H1 (cell line): ENCODE data around the gene SLIT3. TPM values are rescaled to one million over a fixed set of nuclear protein-coding genes. Genes with fewer than 3 reads are reported as not detected.
A peak's percentile ranks its signal among the peaks of the same experiment; 100 is the strongest.

Experiments
- CTCF ChIA-PET: fragments of 300-600 bp; sonication (Branson Sonifier 250); formaldehyde crosslinking; loops from one replicate; lab custom pipeline; 2021; ENCODE audit not compliant: partially characterized antibody; lab: Charles Lee
- POLR2A ChIA-PET: fragments of 300-600 bp; sonication (Branson Sonifier 250); formaldehyde crosslinking; loops from one replicate; lab custom pipeline; 2021; ENCODE audit warnings: inconsistent platforms; ENCODE audit not compliant: partially characterized antibody; lab: Charles Lee
- DNase-seq, 2 experiments: peaks; one replicate each; pipeline versions ENCODE4 v3.0.0 to v3.0.0-alpha.2; 2010 to 2022; ENCODE audit warnings: low spot score in 2 of 2, low read depth in 1 of 2, mixed read lengths in 1 of 2
- FAIRE-seq: peaks from 2 replicates; lab custom pipeline; 2011; peaks lifted over from hg19 to GRCh38; lab: Jason Lieb, UNC
- H2AFZ ChIP-seq: 2 replicates; pipeline ENCODE4 v1.8.1; 2012; ENCODE audit warnings: low read length, inconsistent platforms
- H2AK5ac ChIP-seq: 2 replicates; pipeline ENCODE4 v1.6.1; 2013; ENCODE audit warnings: low read depth, low read length
- H2BK120ac ChIP-seq: replicated peaks from 2 replicates; pipeline ENCODE3; 2013; ENCODE audit warnings: low read depth, low read length, inconsistent platforms
- H2BK12ac ChIP-seq: 2 replicates; pipeline ENCODE4 v1.6.1; 2013; ENCODE audit warnings: low read depth, low read length
- H2BK15ac ChIP-seq: 2 replicates; pipeline ENCODE4 v1.6.1; 2013; ENCODE audit warnings: low read length
- H2BK20ac ChIP-seq: 2 replicates; pipeline ENCODE4 v1.6.1; 2013; ENCODE audit warnings: low read length
- H2BK5ac ChIP-seq: 2 replicates; pipeline ENCODE4 v1.6.1; 2013; ENCODE audit warnings: low read depth, low read length
- H3K14ac ChIP-seq: 2 replicates; pipeline ENCODE4 v1.6.1; 2013; ENCODE audit warnings: inconsistent platforms; ENCODE audit not compliant: insufficient read length
- H3K18ac ChIP-seq: 2 replicates; pipeline ENCODE4 v1.6.1; 2013; ENCODE audit warnings: low read length; ENCODE audit errors: extremely low read depth
- H3K23ac ChIP-seq: 2 replicates; pipeline ENCODE4 v1.6.1; 2013; ENCODE audit warnings: inconsistent platforms; ENCODE audit not compliant: insufficient read length
- H3K23me2 ChIP-seq: 2 replicates; pipeline ENCODE4 v1.6.1; 2013; ENCODE audit warnings: low read depth, low read length
- H3K27ac ChIP-seq: 2 replicates; pipeline ENCODE4 v1.6.1; 2011; ENCODE audit warnings: low read depth, low read length, inconsistent platforms
- H3K27me3 ChIP-seq, 4 experiments: replicated peaks in 1 of 4; 1 replicate in 1 of 4; 2 replicates in 3 of 4; pipeline versions ENCODE4 v1.6.1 to v1.8.1; 2011 to 2013; ENCODE audit warnings: low read length in 3 of 4, mild to moderate bottlenecking in 3 of 4, inconsistent platforms in 2 of 4, mixed read lengths in 2 of 4, moderate library complexity in 1 of 4; ENCODE audit not compliant: control insufficient read depth in 3 of 4, insufficient read depth in 3 of 4; ENCODE audit errors: extremely low read depth in 1 of 4
- H3K36me3 ChIP-seq, 4 experiments: 2 replicates each; pipeline versions ENCODE4 v1.6.1 to v1.8.1; 2011 to 2013; ENCODE audit warnings: mild to moderate bottlenecking in 4 of 4, low read length in 3 of 4, moderate library complexity in 2 of 4, control low read depth in 1 of 4, inconsistent platforms in 1 of 4; ENCODE audit not compliant: insufficient read depth in 4 of 4, control insufficient read depth in 2 of 4
- H3K4ac ChIP-seq: replicated peaks from 2 replicates; pipeline ENCODE3; 2013; ENCODE audit warnings: low read length, low read depth, mixed read lengths, inconsistent platforms; ENCODE audit not compliant: insufficient read length
- H3K4me1 ChIP-seq, 4 experiments: replicated peaks in 1 of 4; 1 replicate in 1 of 4; 2 replicates in 3 of 4; pipeline versions ENCODE4 v1.6.1 to v1.8.1; 2011 to 2013; ENCODE audit warnings: low read length in 3 of 4, inconsistent platforms in 2 of 4, mixed read lengths in 1 of 4; ENCODE audit not compliant: insufficient read depth in 4 of 4, control insufficient read depth in 3 of 4
- H3K4me2 ChIP-seq, 2 experiments: 2 replicates each; pipeline versions ENCODE4 v1.6.1 to v1.8.1; 2011 to 2013; ENCODE audit warnings: low read depth in 2 of 2, low read length in 2 of 2, control low read depth in 1 of 2, inconsistent platforms in 1 of 2, mild to moderate bottlenecking in 1 of 2; ENCODE audit not compliant: insufficient read depth in 1 of 2
- H3K4me3 ChIP-seq, 4 experiments: fragments of 200-600, 300-600 bp in 1 of 4; sonication (generic), shearing (Covaris generic), sonication (Bioruptor Twin) in 1 of 4; 2 replicates each; pipeline versions ENCODE4 v1.5.1 to v1.8.1; 2011 to 2016; ENCODE audit warnings: low read length in 4 of 4, low read depth in 3 of 4, control low read depth in 2 of 4, inconsistent platforms in 2 of 4, mild to moderate bottlenecking in 2 of 4, mixed read lengths in 1 of 4, moderate library complexity in 1 of 4; ENCODE audit not compliant: insufficient read depth in 2 of 4; ENCODE audit errors: extremely low read depth in 1 of 4
- H3K56ac ChIP-seq: replicated peaks from 2 replicates; pipeline ENCODE3; 2013; ENCODE audit warnings: low read depth, mild to moderate bottlenecking, mixed read lengths, low read length, inconsistent platforms; ENCODE audit not compliant: insufficient read length
- H3K79me1 ChIP-seq: 2 replicates; pipeline ENCODE4 v1.6.1; 2013; ENCODE audit warnings: low read depth, low read length, control low read depth
- H3K79me2 ChIP-seq, 2 experiments: 2 replicates each; pipeline versions ENCODE4 v1.6.1 to v1.8.1; 2012 to 2013; ENCODE audit warnings: low read length in 2 of 2, mild to moderate bottlenecking in 2 of 2, inconsistent platforms in 1 of 2; ENCODE audit not compliant: insufficient read depth in 2 of 2, control insufficient read depth in 1 of 2
- H3K9ac ChIP-seq, 4 experiments: replicated peaks in 1 of 4; 1 replicate in 1 of 4; 2 replicates in 3 of 4; pipeline versions ENCODE4 v1.6.1 to v1.8.1; 2011 to 2013; ENCODE audit warnings: low read depth in 3 of 4, low read length in 3 of 4, control low read depth in 2 of 4, mild to moderate bottlenecking in 2 of 4, moderate library complexity in 2 of 4, inconsistent platforms in 1 of 4; ENCODE audit errors: extremely low read depth in 1 of 4
- H3K9me3 ChIP-seq, 2 experiments: 2 replicates each; pipeline versions ENCODE4 v1.6.1 to v1.8.1; 2012 to 2013; ENCODE audit warnings: mild to moderate bottlenecking in 2 of 2, moderate library complexity in 2 of 2, control low read depth in 1 of 2, inconsistent platforms in 1 of 2, low read depth in 1 of 2, low read length in 1 of 2, mixed read lengths in 1 of 2; ENCODE audit not compliant: insufficient read depth in 2 of 2
- H4K20me1 ChIP-seq, 2 experiments: replicated peaks in 1 of 2; 2 replicates each; pipeline versions ENCODE3 to v1.8.1; 2011 to 2013; ENCODE audit warnings: inconsistent platforms in 2 of 2, low read length in 2 of 2, mild to moderate bottlenecking in 1 of 2; ENCODE audit not compliant: insufficient read depth in 2 of 2, control insufficient read depth in 1 of 2
- H4K5ac ChIP-seq: 2 replicates; pipeline ENCODE4 v1.6.1; 2013; ENCODE audit warnings: low read length, low read depth, mixed read lengths, inconsistent platforms; ENCODE audit not compliant: insufficient read length
- H4K8ac ChIP-seq: 2 replicates; pipeline ENCODE4 v1.8.0; 2013; ENCODE audit warnings: mild to moderate bottlenecking, moderate library complexity, low read length, inconsistent platforms; ENCODE audit not compliant: insufficient read depth; ENCODE audit errors: extremely low read depth
- H4K91ac ChIP-seq: replicated peaks from 2 replicates; pipeline ENCODE3; 2013; ENCODE audit warnings: low read length, mixed read lengths, inconsistent platforms; ENCODE audit not compliant: insufficient read length
- EP300 ChIP-seq, 2 experiments: IDR thresholded peaks; 1 replicate in 1 of 2; 2 replicates in 1 of 2; pipeline ENCODE4 v1.6.1; 2011 to 2012; ENCODE audit warnings: low read depth in 2 of 2, low read length in 2 of 2, mild to moderate bottlenecking in 2 of 2, borderline replicate concordance in 1 of 2, inconsistent platforms in 1 of 2, moderate library complexity in 1 of 2
- FOSL1 ChIP-seq: IDR thresholded peaks from 2 replicates; pipeline ENCODE4 v1.6.1; 2011; ENCODE audit warnings: mild to moderate bottlenecking, low read depth, low read length, moderate library complexity; ENCODE audit not compliant: insufficient read depth
- HDAC6 ChIP-seq: IDR thresholded peaks from one replicate; pipeline ENCODE4 v1.7.1; 2012; ENCODE audit warnings: low read depth, mild to moderate bottlenecking, inconsistent platforms, low read length, moderate library complexity
- JUN ChIP-seq: IDR thresholded peaks from 2 replicates; pipeline ENCODE4 v1.6.1; 2011; ENCODE audit warnings: low read depth, mild to moderate bottlenecking, improper control_type of control experiment, low read length
- NRF1 ChIP-seq: IDR thresholded peaks from 2 replicates; pipeline ENCODE4 v1.6.1; 2011; ENCODE audit warnings: mild to moderate bottlenecking, low read depth, low read length, improper control_type of control experiment
- TBP ChIP-seq: IDR thresholded peaks from 2 replicates; pipeline ENCODE4 v1.6.1; 2011; ENCODE audit warnings: low read depth, low read length, improper control_type of control experiment
- USF2 ChIP-seq: IDR thresholded peaks from 2 replicates; pipeline ENCODE4 v1.6.1; 2011; ENCODE audit warnings: low read length, improper control_type of control experiment
- YY1 ChIP-seq: IDR thresholded peaks from 2 replicates; pipeline ENCODE4 v1.6.1; 2011; ENCODE audit warnings: low read depth, mild to moderate bottlenecking, low read length
- WGBS, 2 experiments: shearing (Covaris generic) in 1 of 2; methylation state at CpG; one replicate each; pipeline versions ENCODE4 v1.1.6 to v1.1.7; 2013 to 2015; ENCODE audit warnings: low lambda C conversion rate in 2 of 2, mixed read lengths in 2 of 2, inconsistent platforms in 1 of 2, low coverage in 1 of 2, missing lambda C conversion rate in 1 of 2; ENCODE audit not compliant: insufficient replicate concordance in 2 of 2, insufficient coverage in 1 of 2, insufficient read length in 1 of 2; ENCODE audit errors: extremely low coverage in 1 of 2, missing lambda C conversion rate in 1 of 2; 5-methylcytosine and 5-hydroxymethylcytosine counted together
- polyA plus RNA-seq, 7 experiments: library from polyadenylated mRNA; depleted of rRNA in 3 of 7; stranded (reverse) in 5 of 7; unstranded in 2 of 7; fragments of >200 nt in 5 of 7; fragments of 200-250 nt in 2 of 7; gene quantifications; 1 replicate in 5 of 7; 2 replicates in 1 of 7; 4 replicates in 1 of 7; pipeline versions ENCODE4 v1.2.1 to v1.2.3, GENCODE V29; 2011 to 2013; ENCODE audit warnings: missing spikeins in 2 of 7, mixed read lengths in 2 of 7
- total RNA-seq: library from RNA; stranded (reverse); fragmentation: NEBNext Ultra II Directional; extraction: Animal tissue kit (Norgen Biotek cat#: 25700); gene quantifications from 2 replicates; pipeline ENCODE4 v1.2.1, GENCODE V29; 2021
- TF ChIP-seq, protein P1 (sequence below), 3 experiments: IDR thresholded peaks; 1 replicate in 2 of 3; 2 replicates in 1 of 3; pipeline versions ENCODE4 v1.5.1 to v1.6.1; 2011; ENCODE audit warnings: low read length in 3 of 3, mild to moderate bottlenecking in 3 of 3, inconsistent platforms in 2 of 3, low read depth in 1 of 3, moderate library complexity in 1 of 3; ENCODE audit not compliant: insufficient read depth in 1 of 3; ENCODE audit errors: control extremely low read depth in 1 of 3

SLIT3 gene
- total and polyA plus RNA-seq, 2 of the 8 experiments (the other 6 are each of a cell fraction or from before 2014, with no cell fraction given), result 1.1 to 1.2 TPM

DNA sequence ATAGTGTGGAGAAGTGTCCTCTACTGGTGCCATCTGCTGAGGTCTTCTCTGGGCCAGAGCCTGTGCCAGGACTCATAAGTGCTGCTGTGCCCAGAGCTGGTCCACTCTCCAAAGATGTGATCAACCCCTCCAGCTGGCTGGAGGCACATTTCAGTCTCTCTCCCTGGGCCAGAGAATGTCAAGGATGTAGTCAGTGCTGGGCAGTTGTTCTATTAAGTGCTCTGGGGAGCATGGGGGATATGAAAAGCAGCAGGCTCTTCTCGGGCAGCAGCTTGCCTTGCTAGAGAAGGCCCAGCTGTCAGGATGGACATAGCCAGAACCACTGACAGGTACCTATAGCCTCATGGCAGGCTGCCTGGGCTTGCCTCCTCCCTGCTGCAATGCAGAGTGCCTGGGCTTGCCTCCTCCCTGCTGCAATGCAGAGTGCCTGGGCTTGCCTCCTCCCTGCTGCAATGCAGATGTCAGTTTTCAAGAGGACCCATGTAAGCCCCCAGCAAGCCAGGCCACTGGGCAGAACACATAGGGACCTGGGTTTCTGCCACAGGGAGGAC, 564.6 kb downstream of the SLIT3 start:
- Histone ChIP-seq H2AK5ac (no peak overlapping the region), H4K91ac (peak overlapping the region; percentile 27), H2AFZ (no peak overlapping the region), H2BK20ac (no peak overlapping the region), H3K4me1 (no peaks in the 10 kb centered on the region; a peak in 1 of 7 replicates), H4K8ac (no peak overlapping the region; the same call in 1 of the 2 replicates), H2BK120ac (no peak overlapping the region), H4K20me1 (no peaks in the 10 kb centered on the region), H3K36me3 (no peaks in the 10 kb centered on the region), H3K14ac (no peak overlapping the region), H2BK5ac (no peak overlapping the region), H3K56ac (no peak overlapping the region), H3K23ac (no peak overlapping the region), H4K5ac (no peak overlapping the region), H2BK15ac (no peak overlapping the region), H3K9me3 (no peaks in the 10 kb centered on the region), H3K4ac (no peak overlapping the region), H3K4me3 (no peak overlapping the region), H3K23me2 (no peaks in the 10 kb centered on the region), H2BK12ac (no peak overlapping the region), H3K9ac (peak overlapping the region in 1 of 4 experiments; percentile 27; a peak in 2 of 7 replicates), H3K27me3 (no peaks in the 10 kb centered on the region), H3K18ac (no peak overlapping the region), H3K27ac (no peak overlapping the region), H3K79me2 (no peaks in the 10 kb centered on the region), H3K4me2 (no peak overlapping the region), H3K79me1 (no peaks in the 10 kb centered on the region)
- FAIRE-seq (no peak), DNase-seq (no peak)
- ChIA-PET POLR2A (interaction anchor here (1.1 kb wide), 1 partner anchor 9 kb away, joined by 3 read pairs; no protein-coding TSS in a partner anchor), CTCF (interaction anchor here (1.0 to 2.6 kb wide), 4 partner anchors 11 to 211 kb away, joined by 3 to 17 read pairs (median 9); no protein-coding TSS in a partner anchor)
- 86% methylated on average over 1 of the region's 1 CpG; no CpG with 5 or more reads in 1 of the 2 experiments for whole genome bisulfite sequencing, 2 experiments
- TF ChIP-seq USF2, result no peak
- TF ChIP-seq EP300 (IDR thresholded peaks at IDR 0.05; ENCODE audit: borderline replicate concordance in 1 of 2, low read depth in 2 of 2, low read length in 2 of 2), result no peak
- TF ChIP-seq FOSL1, result no peak
- TF ChIP-seq HDAC6, result no peak
- TF ChIP-seq NRF1, result no peak
- no peak for TF ChIP-seq TBP
- TF ChIP-seq JUN, result no peak
- TF ChIP-seq, protein P1, sequence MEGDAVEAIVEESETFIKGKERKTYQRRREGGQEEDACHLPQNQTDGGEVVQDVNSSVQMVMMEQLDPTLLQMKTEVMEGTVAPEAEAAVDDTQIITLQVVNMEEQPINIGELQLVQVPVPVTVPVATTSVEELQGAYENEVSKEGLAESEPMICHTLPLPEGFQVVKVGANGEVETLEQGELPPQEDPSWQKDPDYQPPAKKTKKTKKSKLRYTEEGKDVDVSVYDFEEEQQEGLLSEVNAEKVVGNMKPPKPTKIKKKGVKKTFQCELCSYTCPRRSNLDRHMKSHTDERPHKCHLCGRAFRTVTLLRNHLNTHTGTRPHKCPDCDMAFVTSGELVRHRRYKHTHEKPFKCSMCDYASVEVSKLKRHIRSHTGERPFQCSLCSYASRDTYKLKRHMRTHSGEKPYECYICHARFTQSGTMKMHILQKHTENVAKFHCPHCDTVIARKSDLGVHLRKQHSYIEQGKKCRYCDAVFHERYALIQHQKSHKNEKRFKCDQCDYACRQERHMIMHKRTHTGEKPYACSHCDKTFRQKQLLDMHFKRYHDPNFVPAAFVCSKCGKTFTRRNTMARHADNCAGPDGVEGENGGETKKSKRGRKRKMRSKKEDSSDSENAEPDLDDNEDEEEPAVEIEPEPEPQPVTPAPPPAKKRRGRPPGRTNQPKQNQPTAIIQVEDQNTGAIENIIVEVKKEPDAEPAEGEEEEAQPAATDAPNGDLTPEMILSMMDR (IDR thresholded peaks at IDR 0.05; ENCODE audit: control extremely low read depth in 1 of 3, insufficient read depth in 1 of 3, low read depth in 1 of 3, low read length in 3 of 3), result no peak
- no peak for TF ChIP-seq YY1
